LoVo (cell line): Measurements from ENCODE around the gene RGS17.
"Not testable (repeated sequence)": the region's sequence is repeated elsewhere in the genome, so short reads cannot be mapped to it uniquely, and the experiment has no call there.

Source experiments
- DNase-seq: peaks from one replicate; pipeline ENCODE4 v3.0.0-alpha.2; 2016; ENCODE audit warnings: low spot score

RGS17 gene

GRCh38 chr6:153123801-153124200 is 7.3 kb downstream of the RGS17 start:
- no peak for DNase-seq

- no peak for DNase-seq
Observed at GRCh38 chr6:153121311-153121710, 9.8 kb downstream of the RGS17 start.

GRCh38 chr6:153117986-153118879 is 12.8 kb downstream of the RGS17 start:
- peak; percentile 23 for DNase-seq

- DNase-seq = not testable (repeated sequence)
Observed at GRCh38 chr6:153111082-153111481, 20.0 kb downstream of the RGS17 start.

GRCh38 chr6:153110612-153111011 is 20.5 kb downstream of the RGS17 start:
- not testable (repeated sequence) for DNase-seq

- no peak for DNase-seq
Observed at GRCh38 chr6:153108315-153108714, 22.8 kb downstream of the RGS17 start.

- DNase-seq = no peak
Observed at GRCh38 chr6:153106021-153106420, 25.1 kb downstream of the RGS17 start.

- DNase-seq = no peak
Observed at GRCh38 chr6:153104220-153104619, 26.9 kb downstream of the RGS17 start.

GRCh38 chr6:153103319-153103655 is 27.8 kb downstream of the RGS17 start:
- no peak for DNase-seq

GRCh38 chr6:153102605-153103318 is 28.3 kb downstream of the RGS17 start:
- no peak for DNase-seq

GRCh38 chr6:153101461-153101860 is 29.6 kb downstream of the RGS17 start:
- DNase-seq = no peak

GRCh38 chr6:153099636-153100035 is 31.4 kb downstream of the RGS17 start:
- DNase-seq = no peak

GRCh38 chr6:153096792-153097191 is 34.3 kb downstream of the RGS17 start:
- no peak for DNase-seq

- DNase-seq = no peak
Observed at GRCh38 chr6:153096031-153096430, 35.1 kb downstream of the RGS17 start.

GRCh38 chr6:153092082-153093013 is 38.7 kb downstream of the RGS17 start:
- DNase-seq = no peak

GRCh38 chr6:153090241-153090930 is 40.7 kb downstream of the RGS17 start:
- DNase-seq = no peak

GRCh38 chr6:153088796-153089195 is 42.3 kb downstream of the RGS17 start:
- no peak for DNase-seq

GRCh38 chr6:153087436-153087835 is 43.6 kb downstream of the RGS17 start:
- DNase-seq = no peak

GRCh38 chr6:153086225-153086990 is 44.7 kb downstream of the RGS17 start:
- DNase-seq = no peak

GRCh38 chr6:153085239-153085638 is 45.8 kb downstream of the RGS17 start:
- DNase-seq = no peak

- DNase-seq = no peak
Observed at GRCh38 chr6:153084393-153084792, 46.7 kb downstream of the RGS17 start.
